H1 (cell line): Measurements from ENCODE around the gene C16orf87. TPM values are rescaled to one million over a fixed set of nuclear protein-coding genes. Genes with fewer than 3 reads are reported as not detected.

Source experiments
- CTCF ChIA-PET: fragments of 300-600 bp; sonication (Branson Sonifier 250); formaldehyde crosslinking; loops from one replicate; lab custom pipeline; 2021; ENCODE audit not compliant: partially characterized antibody; lab: Charles Lee
- POLR2A ChIA-PET: fragments of 300-600 bp; sonication (Branson Sonifier 250); formaldehyde crosslinking; loops from one replicate; lab custom pipeline; 2021; ENCODE audit warnings: inconsistent platforms; ENCODE audit not compliant: partially characterized antibody; lab: Charles Lee
- DNase-seq, 2 experiments: peaks; one replicate each; pipeline versions ENCODE4 v3.0.0 to v3.0.0-alpha.2; 2010 to 2022; ENCODE audit warnings: low spot score in 2 of 2, low read depth in 1 of 2, mixed read lengths in 1 of 2
- FAIRE-seq: peaks from 2 replicates; lab custom pipeline; 2011; peaks lifted over from hg19 to GRCh38; lab: Jason Lieb, UNC
- H2AFZ ChIP-seq: 2 replicates; pipeline ENCODE4 v1.8.1; 2012; ENCODE audit warnings: low read length, inconsistent platforms
- H2AK5ac ChIP-seq: 2 replicates; pipeline ENCODE4 v1.6.1; 2013; ENCODE audit warnings: low read depth, low read length
- H2BK120ac ChIP-seq: replicated peaks from 2 replicates; pipeline ENCODE3; 2013; ENCODE audit warnings: low read depth, low read length, inconsistent platforms
- H2BK12ac ChIP-seq: 2 replicates; pipeline ENCODE4 v1.6.1; 2013; ENCODE audit warnings: low read depth, low read length
- H2BK15ac ChIP-seq: 2 replicates; pipeline ENCODE4 v1.6.1; 2013; ENCODE audit warnings: low read length
- H2BK20ac ChIP-seq: 2 replicates; pipeline ENCODE4 v1.6.1; 2013; ENCODE audit warnings: low read length
- H2BK5ac ChIP-seq: 2 replicates; pipeline ENCODE4 v1.6.1; 2013; ENCODE audit warnings: low read depth, low read length
- H3K14ac ChIP-seq: 2 replicates; pipeline ENCODE4 v1.6.1; 2013; ENCODE audit warnings: inconsistent platforms; ENCODE audit not compliant: insufficient read length
- H3K18ac ChIP-seq: 2 replicates; pipeline ENCODE4 v1.6.1; 2013; ENCODE audit warnings: low read length; ENCODE audit errors: extremely low read depth
- H3K23ac ChIP-seq: 2 replicates; pipeline ENCODE4 v1.6.1; 2013; ENCODE audit warnings: inconsistent platforms; ENCODE audit not compliant: insufficient read length
- H3K23me2 ChIP-seq: 2 replicates; pipeline ENCODE4 v1.6.1; 2013; ENCODE audit warnings: low read depth, low read length
- H3K27ac ChIP-seq: 2 replicates; pipeline ENCODE4 v1.6.1; 2011; ENCODE audit warnings: low read depth, low read length, inconsistent platforms
- H3K27me3 ChIP-seq, 4 experiments: replicated peaks in 1 of 4; 1 replicate in 1 of 4; 2 replicates in 3 of 4; pipeline versions ENCODE4 v1.6.1 to v1.8.1; 2011 to 2013; ENCODE audit warnings: low read length in 3 of 4, mild to moderate bottlenecking in 3 of 4, inconsistent platforms in 2 of 4, mixed read lengths in 2 of 4, moderate library complexity in 1 of 4; ENCODE audit not compliant: control insufficient read depth in 3 of 4, insufficient read depth in 3 of 4; ENCODE audit errors: extremely low read depth in 1 of 4
- H3K36me3 ChIP-seq, 4 experiments: 2 replicates each; pipeline versions ENCODE4 v1.6.1 to v1.8.1; 2011 to 2013; ENCODE audit warnings: mild to moderate bottlenecking in 4 of 4, low read length in 3 of 4, moderate library complexity in 2 of 4, control low read depth in 1 of 4, inconsistent platforms in 1 of 4; ENCODE audit not compliant: insufficient read depth in 4 of 4, control insufficient read depth in 2 of 4
- H3K4ac ChIP-seq: replicated peaks from 2 replicates; pipeline ENCODE3; 2013; ENCODE audit warnings: low read length, low read depth, mixed read lengths, inconsistent platforms; ENCODE audit not compliant: insufficient read length
- H3K4me1 ChIP-seq, 4 experiments: replicated peaks in 1 of 4; 1 replicate in 1 of 4; 2 replicates in 3 of 4; pipeline versions ENCODE4 v1.6.1 to v1.8.1; 2011 to 2013; ENCODE audit warnings: low read length in 3 of 4, inconsistent platforms in 2 of 4, mixed read lengths in 1 of 4; ENCODE audit not compliant: insufficient read depth in 4 of 4, control insufficient read depth in 3 of 4
- H3K4me2 ChIP-seq, 2 experiments: 2 replicates each; pipeline versions ENCODE4 v1.6.1 to v1.8.1; 2011 to 2013; ENCODE audit warnings: low read depth in 2 of 2, low read length in 2 of 2, control low read depth in 1 of 2, inconsistent platforms in 1 of 2, mild to moderate bottlenecking in 1 of 2; ENCODE audit not compliant: insufficient read depth in 1 of 2
- H3K4me3 ChIP-seq, 4 experiments: fragments of 200-600, 300-600 bp in 1 of 4; sonication (generic), shearing (Covaris generic), sonication (Bioruptor Twin) in 1 of 4; 2 replicates each; pipeline versions ENCODE4 v1.5.1 to v1.8.1; 2011 to 2016; ENCODE audit warnings: low read length in 4 of 4, low read depth in 3 of 4, control low read depth in 2 of 4, inconsistent platforms in 2 of 4, mild to moderate bottlenecking in 2 of 4, mixed read lengths in 1 of 4, moderate library complexity in 1 of 4; ENCODE audit not compliant: insufficient read depth in 2 of 4; ENCODE audit errors: extremely low read depth in 1 of 4
- H3K56ac ChIP-seq: replicated peaks from 2 replicates; pipeline ENCODE3; 2013; ENCODE audit warnings: low read depth, mild to moderate bottlenecking, mixed read lengths, low read length, inconsistent platforms; ENCODE audit not compliant: insufficient read length
- H3K79me1 ChIP-seq: 2 replicates; pipeline ENCODE4 v1.6.1; 2013; ENCODE audit warnings: low read depth, low read length, control low read depth
- H3K79me2 ChIP-seq, 2 experiments: 2 replicates each; pipeline versions ENCODE4 v1.6.1 to v1.8.1; 2012 to 2013; ENCODE audit warnings: low read length in 2 of 2, mild to moderate bottlenecking in 2 of 2, inconsistent platforms in 1 of 2; ENCODE audit not compliant: insufficient read depth in 2 of 2, control insufficient read depth in 1 of 2
- H3K9ac ChIP-seq, 4 experiments: replicated peaks in 1 of 4; 1 replicate in 1 of 4; 2 replicates in 3 of 4; pipeline versions ENCODE4 v1.6.1 to v1.8.1; 2011 to 2013; ENCODE audit warnings: low read depth in 3 of 4, low read length in 3 of 4, control low read depth in 2 of 4, mild to moderate bottlenecking in 2 of 4, moderate library complexity in 2 of 4, inconsistent platforms in 1 of 4; ENCODE audit errors: extremely low read depth in 1 of 4
- H3K9me3 ChIP-seq, 2 experiments: 2 replicates each; pipeline versions ENCODE4 v1.6.1 to v1.8.1; 2012 to 2013; ENCODE audit warnings: mild to moderate bottlenecking in 2 of 2, moderate library complexity in 2 of 2, control low read depth in 1 of 2, inconsistent platforms in 1 of 2, low read depth in 1 of 2, low read length in 1 of 2, mixed read lengths in 1 of 2; ENCODE audit not compliant: insufficient read depth in 2 of 2
- H4K20me1 ChIP-seq, 2 experiments: replicated peaks in 1 of 2; 2 replicates each; pipeline versions ENCODE3 to v1.8.1; 2011 to 2013; ENCODE audit warnings: inconsistent platforms in 2 of 2, low read length in 2 of 2, mild to moderate bottlenecking in 1 of 2; ENCODE audit not compliant: insufficient read depth in 2 of 2, control insufficient read depth in 1 of 2
- H4K5ac ChIP-seq: 2 replicates; pipeline ENCODE4 v1.6.1; 2013; ENCODE audit warnings: low read length, low read depth, mixed read lengths, inconsistent platforms; ENCODE audit not compliant: insufficient read length
- H4K8ac ChIP-seq: 2 replicates; pipeline ENCODE4 v1.8.0; 2013; ENCODE audit warnings: mild to moderate bottlenecking, moderate library complexity, low read length, inconsistent platforms; ENCODE audit not compliant: insufficient read depth; ENCODE audit errors: extremely low read depth
- H4K91ac ChIP-seq: replicated peaks from 2 replicates; pipeline ENCODE3; 2013; ENCODE audit warnings: low read length, mixed read lengths, inconsistent platforms; ENCODE audit not compliant: insufficient read length
- WGBS, 2 experiments: shearing (Covaris generic) in 1 of 2; methylation state at CpG; one replicate each; pipeline versions ENCODE4 v1.1.6 to v1.1.7; 2013 to 2015; ENCODE audit warnings: low lambda C conversion rate in 2 of 2, mixed read lengths in 2 of 2, inconsistent platforms in 1 of 2, low coverage in 1 of 2, missing lambda C conversion rate in 1 of 2; ENCODE audit not compliant: insufficient replicate concordance in 2 of 2, insufficient coverage in 1 of 2, insufficient read length in 1 of 2; ENCODE audit errors: extremely low coverage in 1 of 2, missing lambda C conversion rate in 1 of 2; 5-methylcytosine and 5-hydroxymethylcytosine counted together
- polyA plus RNA-seq, 7 experiments: library from polyadenylated mRNA; depleted of rRNA in 3 of 7; stranded (reverse) in 5 of 7; unstranded in 2 of 7; fragments of >200 nt in 5 of 7; fragments of 200-250 nt in 2 of 7; gene quantifications; 1 replicate in 5 of 7; 2 replicates in 1 of 7; 4 replicates in 1 of 7; pipeline versions ENCODE4 v1.2.1 to v1.2.3, GENCODE V29; 2011 to 2013; ENCODE audit warnings: missing spikeins in 2 of 7, mixed read lengths in 2 of 7
- total RNA-seq: library from RNA; stranded (reverse); fragmentation: NEBNext Ultra II Directional; extraction: Animal tissue kit (Norgen Biotek cat#: 25700); gene quantifications from 2 replicates; pipeline ENCODE4 v1.2.1, GENCODE V29; 2021

The C16orf87 gene
- total and polyA plus RNA-seq, 2 of the 8 experiments (the other 6 are each of a cell fraction or from before 2014, with no cell fraction given) = 4.8 to 21.8 TPM

- Histone ChIP-seq H3K4me3 (no peak overlapping the region), H2BK5ac (no peak overlapping the region), H2BK15ac (no peak overlapping the region), H2BK20ac (no peak overlapping the region), H3K23ac (no peak overlapping the region), H2AK5ac (no peak overlapping the region), H3K14ac (no peak overlapping the region), H3K4me2 (no peak overlapping the region), H3K79me2 (no peaks in the 10 kb centered on the region), H3K9ac (no peak overlapping the region), H3K36me3 (peaks cover 0 to 5% (median 0%) of the 10 kb centered on the region in 4 experiments; a peak in 2 of 8 replicates), H3K18ac (no peak overlapping the region), H4K5ac (no peak overlapping the region), H3K9me3 (no peaks in the 10 kb centered on the region), H4K8ac (no peak overlapping the region), H3K27me3 (no peaks in the 10 kb centered on the region), H4K20me1 (no peaks in the 10 kb centered on the region), H2BK120ac (no peak overlapping the region), H3K79me1 (no peaks in the 10 kb centered on the region; the same call in 1 of the 2 replicates), H3K4ac (no peak overlapping the region), H2AFZ (no peak overlapping the region), H3K23me2 (no peaks in the 10 kb centered on the region), H2BK12ac (no peak overlapping the region), H4K91ac (no peak overlapping the region), H3K56ac (no peak overlapping the region), H3K27ac (no peak overlapping the region), H3K4me1 (no peaks in the 10 kb centered on the region)
- WGBS, 2 experiments = 85% methylated on average over 3 of the region's 3 CpGs; no CpG with 5 or more reads in 1 of the 2 experiments
- POLR2A ChIA-PET = no interaction called here
- no peak for DNase-seq
- no peak for FAIRE-seq
- CTCF ChIA-PET = interaction anchor here (0.5 to 1.0 kb wide), 2 partner anchors 10 to 126 kb away, joined by 3 to 4 read pairs; no protein-coding TSS in a partner anchor
Measured at GRCh38 chr16:46803373-46803772, 27.6 kb downstream of the C16orf87 start.
